SK-N-SH (cell line): ENCODE results near the gene ERVH48-1. TPM values are rescaled to one million over a fixed set of nuclear protein-coding genes. Genes with fewer than 3 reads are reported as not detected.
A peak's percentile ranks its signal among the peaks of the same experiment; 100 is the strongest.
"Not testable (repeated sequence)": the region's sequence is repeated elsewhere in the genome, so short reads cannot be mapped to it uniquely, and the experiment has no call there.

Source experiments
- CTCF ChIA-PET: fragments of 300-600, 350-600 bp; formaldehyde crosslinking; extraction: SDS; loops from one replicate; lab custom pipeline; 2021; lab: Yijun Ruan, JAX
- POLR2A ChIA-PET: fragments of 350-600 bp; sonication (Branson Sonifier 250); formaldehyde crosslinking; extraction: SDS; loops from one replicate; lab custom pipeline; 2020; ENCODE audit warnings: antibody characterized with exemption, inconsistent platforms; lab: Yijun Ruan, JAX
- DNase-seq: peaks from one replicate; pipeline ENCODE4 v3.0.0; 2012
- H2AFZ ChIP-seq: fragments of 200-600 bp; sonication (generic); 2 replicates; pipeline ENCODE4 v1.8.1; 2016; ENCODE audit warnings: antibody characterized with exemption, mild to moderate bottlenecking, low read depth
- H3F3A ChIP-seq: fragments of 200-600 bp; sonication (generic); replicated peaks from 2 replicates; pipeline ENCODE3; 2016; ENCODE audit warnings: antibody characterized with exemption, mild to moderate bottlenecking; ENCODE audit not compliant: insufficient read depth
- H3K27ac ChIP-seq, 2 experiments: fragments of 200-500 bp in 1 of 2; fragments of 200-600 bp in 1 of 2; sonication (Bioruptor generic) in 1 of 2; sonication (generic), shearing (Covaris generic) in 1 of 2; 2 replicates each; pipeline versions ENCODE4 v1.5.1 to v1.6.1; 2014 to 2016; ENCODE audit warnings: low read depth in 2 of 2, inconsistent platforms in 1 of 2, low read length in 1 of 2, mild to moderate bottlenecking in 1 of 2, mixed read lengths in 1 of 2
- H3K27me3 ChIP-seq: fragments of 200-600 bp; sonication (generic), shearing (Covaris generic); 2 replicates; pipeline ENCODE4 v1.6.1; 2016; ENCODE audit warnings: mixed run types; ENCODE audit not compliant: insufficient read depth
- H3K36me3 ChIP-seq, 2 experiments: fragments of 200-500 bp in 1 of 2; fragments of 200-600 bp in 1 of 2; sonication (Bioruptor generic) in 1 of 2; sonication (generic) in 1 of 2; replicated peaks in 1 of 2; 2 replicates each; pipeline versions ENCODE3 to v1.5.1; 2014 to 2016; ENCODE audit warnings: low read length in 1 of 2, mild to moderate bottlenecking in 1 of 2; ENCODE audit not compliant: insufficient read depth in 2 of 2, control insufficient read depth in 1 of 2
- H3K4me1 ChIP-seq, 2 experiments: fragments of 200-500 bp in 1 of 2; fragments of 200-600 bp in 1 of 2; sonication (Bioruptor generic) in 1 of 2; sonication (generic), shearing (Covaris generic) in 1 of 2; 2 replicates each; pipeline versions ENCODE4 v1.5.1 to v1.6.1; 2014 to 2016; ENCODE audit warnings: low read depth in 1 of 2, low read length in 1 of 2, mixed run types in 1 of 2; ENCODE audit not compliant: insufficient read depth in 2 of 2, control insufficient read depth in 1 of 2
- H3K4me2 ChIP-seq: fragments of 200-600 bp; sonication (generic), shearing (Covaris generic); 2 replicates; pipeline ENCODE4 v1.6.1; 2017; ENCODE audit warnings: mixed run types
- H3K4me3 ChIP-seq, 2 experiments: fragments of 200-500 bp in 1 of 2; fragments of 200-600 bp in 1 of 2; sonication (Bioruptor generic) in 1 of 2; sonication (generic), shearing (Covaris generic) in 1 of 2; 2 replicates each; pipeline versions ENCODE4 v1.5.1 to v1.8.1; 2014 to 2016; ENCODE audit warnings: low read depth in 2 of 2, inconsistent platforms in 1 of 2, low read length in 1 of 2, mild to moderate bottlenecking in 1 of 2, mixed read lengths in 1 of 2, moderate library complexity in 1 of 2
- H3K79me2 ChIP-seq: fragments of 200-600 bp; sonication (generic); 2 replicates; pipeline ENCODE4 v1.8.1; 2017; ENCODE audit warnings: mild to moderate bottlenecking; ENCODE audit not compliant: insufficient read depth
- H3K9ac ChIP-seq: fragments of 200-600 bp; sonication (generic); 2 replicates; pipeline ENCODE4 v1.6.1; 2017; ENCODE audit warnings: mixed run types
- H3K9me2 ChIP-seq: fragments of 200-600 bp; sonication (generic); 2 replicates; pipeline ENCODE4 v1.6.1; 2017; ENCODE audit warnings: mixed run types
- H3K9me3 ChIP-seq: fragments of 200-600 bp; sonication (generic); 2 replicates; pipeline ENCODE4 v1.6.1; 2017; ENCODE audit warnings: mixed run types, mild to moderate bottlenecking, moderate library complexity
- H4K20me1 ChIP-seq: fragments of 200-600 bp; sonication (generic); 2 replicates; pipeline ENCODE4 v1.6.1; 2017; ENCODE audit warnings: mild to moderate bottlenecking, mixed run types; ENCODE audit not compliant: insufficient read depth
- CHD2 ChIP-seq: fragments of 150-350 bp; IDR thresholded peaks from 2 replicates; pipeline ENCODE4 v1.6.1; 2018; ENCODE audit warnings: low read length; ENCODE audit not compliant: partially characterized antibody
- ELF1 ChIP-seq: IDR thresholded peaks from 2 replicates; pipeline ENCODE4 v1.4.0; 2012
- EP300 ChIP-seq, 2 experiments: IDR thresholded peaks; 2 replicates each; pipeline versions ENCODE4 v1.4.0 to v1.6.1; 2012; ENCODE audit warnings: borderline replicate concordance in 1 of 2, low read depth in 1 of 2, low read length in 1 of 2
- EZH2phosphoT487 ChIP-seq: fragments of 200-600 bp; sonication (generic); IDR thresholded peaks from 2 replicates; pipeline ENCODE4 v1.6.1; 2017; ENCODE audit warnings: low read depth, mixed run types, mild to moderate bottlenecking, antibody characterized with exemption, moderate library complexity, borderline replicate concordance
- FOSL2 ChIP-seq: IDR thresholded peaks from 2 replicates; pipeline ENCODE4 v1.4.0; 2012; ENCODE audit warnings: low read depth, mild to moderate bottlenecking, moderate library complexity, borderline replicate concordance
- FOXM1 ChIP-seq: IDR thresholded peaks from 2 replicates; pipeline ENCODE4 v1.4.0; 2012; ENCODE audit warnings: low read depth, mild to moderate bottlenecking
- JUND ChIP-seq: IDR thresholded peaks from 2 replicates; pipeline ENCODE4 v1.4.0; 2012
- MEF2A ChIP-seq: IDR thresholded peaks from 2 replicates; pipeline ENCODE4 v1.4.0; 2012; ENCODE audit warnings: low read depth, borderline replicate concordance
- MXI1 ChIP-seq: IDR thresholded peaks from 2 replicates; pipeline ENCODE4 v1.6.1; 2012; ENCODE audit warnings: mild to moderate bottlenecking, low read depth, low read length, improper control_type of control experiment
- NFIC ChIP-seq: IDR thresholded peaks from 2 replicates; pipeline ENCODE4 v1.4.0; 2012; ENCODE audit warnings: borderline replicate concordance
- POLR2AphosphoS5 ChIP-seq: IDR thresholded peaks from 2 replicates; pipeline ENCODE4 v1.6.1; 2012; ENCODE audit warnings: low read depth, low read length
- RFX5 ChIP-seq: IDR thresholded peaks from 2 replicates; pipeline ENCODE4 v1.6.1; 2012; ENCODE audit warnings: mild to moderate bottlenecking, improper control_type of control experiment, low read length
- SIN3A ChIP-seq: IDR thresholded peaks from 2 replicates; pipeline ENCODE4 v1.6.1; 2012; ENCODE audit warnings: low read depth, mild to moderate bottlenecking, low read length, moderate library complexity, borderline replicate concordance
- SMC3 ChIP-seq: IDR thresholded peaks from 2 replicates; pipeline ENCODE4 v1.6.1; 2012; ENCODE audit warnings: low read depth, low read length, improper control_type of control experiment
- TAF1 ChIP-seq: IDR thresholded peaks from 2 replicates; pipeline ENCODE4 v1.6.1; 2012; ENCODE audit warnings: low read depth, mild to moderate bottlenecking, low read length, moderate library complexity, borderline replicate concordance
- TCF12 ChIP-seq: IDR thresholded peaks from 2 replicates; pipeline ENCODE4 v1.4.0; 2012
- YY1 ChIP-seq: IDR thresholded peaks from 2 replicates; pipeline ENCODE4 v1.4.0; 2012; ENCODE audit warnings: low read depth, mild to moderate bottlenecking
- WGBS: methylation state at CpG from one replicate; pipeline ENCODE4 v1.1.6; 2017; ENCODE audit warnings: low lambda C conversion rate; 5-methylcytosine and 5-hydroxymethylcytosine counted together
- polyA plus RNA-seq, 3 experiments: library from polyadenylated mRNA; depleted of rRNA; stranded (reverse); fragments of >200 nt; gene quantifications; 2 replicates each; pipeline ENCODE4 v1.2.3, GENCODE V29; 2012
- TF ChIP-seq, protein P1 (sequence below): fragments of 150-350 bp; IDR thresholded peaks from 2 replicates; pipeline ENCODE4 v1.6.1; 2017; ENCODE audit warnings: antibody characterized with exemption, low read length, low read depth, borderline replicate concordance
- TF ChIP-seq, protein P2 (sequence below): IDR thresholded peaks from 2 replicates; pipeline ENCODE4; 2012

ERVH48-1 gene
- polyA plus RNA-seq, 1 of the 3 experiments (the other 2 are of a cell fraction), result not detected

GRCh38 chr21:42941696-42942085 is 16.3 kb upstream of the ERVH48-1 start:
- CTCF ChIA-PET, result no interaction called here
- no peaks in the 10 kb centered on the region for H3K9me2 ChIP-seq
- no peak overlapping the region for H3K4me3 ChIP-seq
- TF ChIP-seq JUND (no peak), SIN3A (no peak), NFIC (no peak), POLR2AphosphoS5 (no peak), ELF1 (no peak), RFX5 (no peak), FOXM1 (no peak), MXI1 (no peak), SMC3 (no peak), TAF1 (no peak), YY1 (no peak), MEF2A (no peak), CHD2 (no peak), TCF12 (no peak), EZH2phosphoT487 (no peak)
- TF ChIP-seq, protein P1, sequence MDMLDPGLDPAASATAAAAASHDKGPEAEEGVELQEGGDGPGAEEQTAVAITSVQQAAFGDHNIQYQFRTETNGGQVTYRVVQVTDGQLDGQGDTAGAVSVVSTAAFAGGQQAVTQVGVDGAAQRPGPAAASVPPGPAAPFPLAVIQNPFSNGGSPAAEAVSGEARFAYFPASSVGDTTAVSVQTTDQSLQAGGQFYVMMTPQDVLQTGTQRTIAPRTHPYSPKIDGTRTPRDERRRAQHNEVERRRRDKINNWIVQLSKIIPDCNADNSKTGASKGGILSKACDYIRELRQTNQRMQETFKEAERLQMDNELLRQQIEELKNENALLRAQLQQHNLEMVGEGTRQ, result no peak
- TF ChIP-seq, protein P2, sequence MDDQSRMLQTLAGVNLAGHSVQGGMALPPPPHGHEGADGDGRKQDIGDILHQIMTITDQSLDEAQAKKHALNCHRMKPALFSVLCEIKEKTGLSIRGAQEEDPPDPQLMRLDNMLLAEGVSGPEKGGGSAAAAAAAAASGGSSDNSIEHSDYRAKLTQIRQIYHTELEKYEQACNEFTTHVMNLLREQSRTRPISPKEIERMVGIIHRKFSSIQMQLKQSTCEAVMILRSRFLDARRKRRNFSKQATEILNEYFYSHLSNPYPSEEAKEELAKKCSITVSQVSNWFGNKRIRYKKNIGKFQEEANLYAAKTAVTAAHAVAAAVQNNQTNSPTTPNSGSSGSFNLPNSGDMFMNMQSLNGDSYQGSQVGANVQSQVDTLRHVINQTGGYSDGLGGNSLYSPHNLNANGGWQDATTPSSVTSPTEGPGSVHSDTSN, result no peak
- TF ChIP-seq, all 33 proteins: peak for 0
- no peaks in the 10 kb centered on the region for H3K27me3 ChIP-seq
- H3K9me3 ChIP-seq, result no peaks in the 10 kb centered on the region
- H3K36me3 ChIP-seq, result no peaks in the 10 kb centered on the region
- no peak overlapping the region for H3K4me2 ChIP-seq
- no peak overlapping the region for H3K9ac ChIP-seq
- H3K27ac ChIP-seq, result no peak overlapping the region
- H3K4me1 ChIP-seq, result peaks cover 0 to 6% of the 10 kb centered on the region in 2 experiments; a peak in 1 of 4 replicates
- no peak for DNase-seq
- no peaks in the 10 kb centered on the region for H4K20me1 ChIP-seq
- POLR2A ChIA-PET, result no interaction called here
- H2AFZ ChIP-seq, result no peak overlapping the region
- WGBS, result 82% methylated on average over 6 of the region's 6 CpGs
- H3F3A ChIP-seq, result peaks cover 10% of the 10 kb centered on the region
- H3K79me2 ChIP-seq, result no peaks in the 10 kb centered on the region

DNA sequence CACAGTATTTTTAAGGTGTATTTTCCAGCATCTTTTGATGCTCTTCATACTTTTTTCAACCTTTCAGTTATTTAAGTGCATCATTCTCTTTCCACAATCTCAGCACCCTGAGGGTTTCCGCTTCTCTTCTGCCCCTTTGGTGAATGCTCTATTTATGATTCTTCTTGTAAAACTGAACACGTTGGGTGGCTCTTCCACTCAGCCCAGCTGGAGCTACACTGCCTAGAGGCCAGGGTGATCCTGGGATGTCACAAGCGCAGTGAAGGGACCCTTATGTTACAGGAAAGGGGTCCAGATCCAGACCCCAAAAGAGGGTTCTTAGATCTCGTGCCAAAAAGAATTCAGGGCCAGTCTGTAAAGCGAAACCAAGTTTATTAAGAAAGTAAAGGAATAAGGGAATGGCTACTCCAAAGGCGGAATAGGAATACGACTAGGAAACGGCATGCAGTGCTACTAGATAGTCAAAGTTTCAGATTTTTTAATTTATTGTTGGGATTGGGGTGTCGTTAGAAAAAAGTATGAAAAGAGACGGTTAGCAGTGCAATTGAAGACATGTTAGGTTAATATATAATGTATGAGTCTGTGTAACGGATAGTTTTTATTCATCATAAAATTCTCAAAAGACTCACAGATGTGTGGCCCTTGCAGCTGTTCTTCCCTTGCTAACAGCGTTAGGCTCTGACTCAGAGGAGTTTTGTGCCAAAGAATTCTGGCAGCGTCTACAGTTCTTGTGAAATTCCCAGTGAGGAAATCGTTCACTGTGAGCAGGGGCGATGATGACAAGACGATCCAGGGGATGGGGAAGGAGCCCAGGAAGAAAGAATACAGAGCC is 14.4 kb upstream of the ERVH48-1 start:
- TF ChIP-seq JUND (peak; percentile 39), EP300 (IDR thresholded peaks at IDR 0.05; ENCODE audit: borderline replicate concordance in 1 of 2, low read depth in 1 of 2, low read length in 1 of 2) (no peak), MEF2A (no peak), TCF12 (peak; percentile 79), NFIC (peak; percentile 91), FOSL2 (peak; percentile 73), EZH2phosphoT487 (no peak)
- TF ChIP-seq, protein P2, result peak; percentile 31; the same call in 1 of the 2 replicates
- TF ChIP-seq, all 33 proteins: peak for 5
- Histone ChIP-seq H3K9ac (no peak overlapping the region), H3K79me2 (no peaks in the 10 kb centered on the region), H3F3A (peaks cover 10% of the 10 kb centered on the region), H3K36me3 (no peaks in the 10 kb centered on the region), H3K9me3 (no peaks in the 10 kb centered on the region), H3K4me2 (peak overlapping the region; percentile 36; the same call in 1 of the 2 replicates), H3K4me1 (peaks cover 0 to 6% of the 10 kb centered on the region in 2 experiments; a peak in 1 of 4 replicates), H2AFZ (no peak overlapping the region), H3K9me2 (no peaks in the 10 kb centered on the region), H3K27ac (peak overlapping the region in 1 of 2 experiments; percentile 59; a peak in 1 of 4 replicates), H3K4me3 (no peak overlapping the region), H3K27me3 (no peaks in the 10 kb centered on the region), H4K20me1 (no peaks in the 10 kb centered on the region)
- ChIA-PET CTCF (no interaction called here), POLR2A (no interaction called here)
- no peak for DNase-seq
- 43% methylated on average over 16 of the region's 16 CpGs for WGBS

DNA sequence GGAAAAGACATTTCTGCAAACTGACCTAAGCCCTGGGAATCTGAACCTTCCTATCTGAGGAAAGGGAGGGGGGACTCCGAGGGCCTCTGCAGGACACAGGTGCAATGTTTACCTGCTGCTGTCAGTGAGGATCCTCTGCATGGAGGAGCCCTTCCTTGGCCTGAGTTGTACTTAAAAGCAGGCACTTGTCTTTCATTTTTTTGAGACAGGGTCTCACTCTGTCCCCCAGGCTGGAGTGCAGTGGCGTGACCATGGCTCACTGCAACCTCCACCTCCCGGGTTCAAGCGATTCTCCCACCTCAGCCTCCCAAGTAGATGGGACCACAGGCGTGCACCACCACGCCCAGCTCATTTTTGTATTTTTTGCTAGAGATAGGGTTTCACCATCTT is 13.2 kb upstream of the ERVH48-1 start:
- H3K4me1 ChIP-seq, H3K9me2 ChIP-seq, H3K79me2 ChIP-seq, H3K9ac ChIP-seq, H4K20me1 ChIP-seq, CTCF ChIA-PET, DNase-seq, H3K4me2 ChIP-seq, H2AFZ ChIP-seq, H3K27me3 ChIP-seq, H3K27ac ChIP-seq, H3K9me3 ChIP-seq, H3K4me3 ChIP-seq, POLR2A ChIA-PET, H3K36me3 ChIP-seq: not testable (repeated sequence)
- WGBS, result 89% methylated on average over 6 of the region's 6 CpGs
- peaks cover 10% of the 10 kb centered on the region for H3F3A ChIP-seq
